GM19035 (cell line): ENCODE results near the gene VPS51.

Experiments
- ATAC-seq: cut with Tn5 transposase; IDR thresholded peaks from one replicate; pipeline ENCODE4 v1.9.1; 2021; ENCODE audit not compliant: unreplicated experiment

The VPS51 gene

DNA sequence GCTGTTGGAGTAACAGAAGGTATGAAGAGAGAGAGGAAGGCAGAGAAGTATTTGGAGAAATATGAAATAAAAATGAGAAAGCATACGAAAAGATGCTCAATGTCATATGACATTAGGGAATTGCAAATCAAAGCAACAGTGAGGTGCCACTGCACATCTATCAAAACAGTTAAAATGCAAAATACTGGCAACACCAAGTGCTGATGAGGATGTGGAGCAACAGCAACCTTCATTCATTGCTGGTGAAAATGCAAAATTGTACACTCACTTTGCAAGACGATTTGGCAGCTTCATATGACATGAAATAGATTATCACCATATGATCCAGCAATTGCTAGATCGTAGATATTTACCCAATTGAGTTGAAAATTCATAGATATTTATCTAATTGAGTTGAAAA lies 64.6 kb downstream of the VPS51 start:
- no peak for ATAC-seq
